DOHH2 (cell line): ENCODE measurements around the gene KCTD5.

Experiments used
- H3F3A ChIP-seq: fragments of 200-600 bp; sonication (generic), shearing (Covaris generic); 2 replicates; pipeline ENCODE4 v1.6.0; 2016; ENCODE audit warnings: antibody characterized with exemption, mild to moderate bottlenecking; ENCODE audit not compliant: control insufficient read depth, insufficient read depth
- H3K27ac ChIP-seq: fragments of 200-600 bp; sonication (generic); 2 replicates; pipeline ENCODE4 v1.5.1; 2014; ENCODE audit warnings: low read depth, mild to moderate bottlenecking, low read length, moderate library complexity
- H3K27me3 ChIP-seq: fragments of 200-600 bp; sonication (generic); 2 replicates; pipeline ENCODE4 v1.6.1; 2014; ENCODE audit warnings: mild to moderate bottlenecking, low read length, mixed read lengths; ENCODE audit not compliant: control insufficient read depth
- H3K36me3 ChIP-seq: fragments of 200-600 bp; sonication (generic); 2 replicates; pipeline ENCODE4 v1.6.1; 2014; ENCODE audit warnings: mild to moderate bottlenecking, low read length, moderate library complexity, mixed read lengths; ENCODE audit not compliant: control insufficient read depth
- H3K4me1 ChIP-seq: fragments of 200-600 bp; sonication (generic); 2 replicates; pipeline ENCODE4 v1.6.1; 2014; ENCODE audit warnings: mild to moderate bottlenecking, low read length, mixed read lengths; ENCODE audit not compliant: control insufficient read depth
- H3K4me2 ChIP-seq: fragments of 200-600 bp; sonication (generic); 2 replicates; pipeline ENCODE4 v1.6.0; 2014; ENCODE audit warnings: mild to moderate bottlenecking, low read length, moderate library complexity
- H3K4me3 ChIP-seq: fragments of 200-600 bp; sonication (generic); 2 replicates; pipeline ENCODE4 v1.5.1; 2014; ENCODE audit warnings: mild to moderate bottlenecking, low read length, mixed read lengths
- H3K79me2 ChIP-seq: fragments of 200-600 bp; sonication (generic); 2 replicates; pipeline ENCODE4 v1.6.1; 2014; ENCODE audit warnings: mild to moderate bottlenecking, low read length, mixed read lengths; ENCODE audit not compliant: control insufficient read depth
- H3K9me2 ChIP-seq: fragments of 200-600 bp; sonication (generic); replicated peaks from 2 replicates; pipeline ENCODE4 v1.6.1; 2014; ENCODE audit warnings: mild to moderate bottlenecking, low read length, mixed read lengths; ENCODE audit not compliant: control insufficient read depth
- H3K9me3 ChIP-seq: fragments of 200-600 bp; sonication (generic); 2 replicates; pipeline ENCODE4 v1.6.1; 2014; ENCODE audit warnings: antibody characterized with exemption, low read length, mixed read lengths; ENCODE audit not compliant: control insufficient read depth, insufficient read depth
- H4K20me1 ChIP-seq: fragments of 200-600 bp; sonication (generic); 2 replicates; pipeline ENCODE4 v1.6.0; 2014; ENCODE audit warnings: low read depth, mild to moderate bottlenecking, antibody characterized with exemption, low read length, moderate library complexity; ENCODE audit not compliant: control insufficient read depth, insufficient read depth
- EZH2phosphoT487 ChIP-seq: fragments of 200-600 bp; sonication (generic); IDR thresholded peaks from 2 replicates; pipeline ENCODE4 v1.6.1; 2017; ENCODE audit warnings: borderline replicate concordance, mild to moderate bottlenecking, antibody characterized with exemption, low read length, moderate library complexity, mixed read lengths
- TF ChIP-seq, protein P1 (sequence below): fragments of 200-600 bp; sonication (generic); IDR thresholded peaks from one replicate; pipeline ENCODE4 v1.5.1; 2014; ENCODE audit warnings: antibody characterized with exemption, mild to moderate bottlenecking, low read depth, low read length; ENCODE audit not compliant: poor library complexity, severe bottlenecking

KCTD5 gene

DNA sequence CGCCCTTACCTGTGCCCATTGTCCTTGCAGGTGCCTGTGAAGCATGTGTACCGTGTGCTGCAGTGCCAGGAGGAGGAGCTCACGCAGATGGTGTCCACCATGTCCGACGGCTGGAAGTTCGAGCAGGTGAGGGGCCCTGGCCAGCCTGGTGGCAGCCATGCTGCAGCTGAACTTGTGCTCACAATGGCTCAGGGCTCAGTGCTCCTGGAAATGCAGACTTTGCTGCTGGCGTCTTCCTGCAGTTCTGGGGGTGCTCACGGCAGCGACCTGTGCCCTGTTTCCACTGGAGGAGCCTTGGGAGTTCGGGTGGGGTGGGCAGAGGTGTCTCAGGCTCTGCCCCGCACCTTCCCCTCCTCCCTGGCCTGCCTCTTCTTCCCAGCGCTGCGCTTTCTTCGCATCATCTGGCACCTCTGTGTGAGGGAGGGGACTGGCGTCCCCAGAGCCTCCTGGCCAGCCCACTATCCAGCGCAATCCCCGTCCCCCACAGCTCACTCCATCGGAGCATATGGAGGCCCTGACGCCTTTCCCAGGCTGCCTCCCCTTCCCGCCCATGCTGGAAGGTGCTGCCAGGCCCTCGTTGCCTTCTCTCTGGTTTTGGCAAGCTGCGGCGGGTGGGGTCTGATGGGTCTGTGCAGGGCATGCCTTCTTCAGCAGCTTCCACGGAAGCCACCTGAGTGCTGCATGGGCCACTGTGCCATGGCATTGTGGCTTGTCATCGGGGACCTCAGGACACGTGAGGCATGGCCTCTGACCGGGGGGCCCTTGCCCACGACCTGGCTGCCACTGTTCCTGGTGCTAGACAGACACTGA lies 17.7 kb downstream of the KCTD5 start:
- Histone ChIP-seq H3K36me3 (peaks cover 9% of the 10 kb centered on the region; the same call in 1 of the 2 replicates), H3K4me2 (no peak overlapping the region), H3K9me3 (no peaks in the 10 kb centered on the region), H4K20me1 (no peaks in the 10 kb centered on the region), H3K4me3 (no peak overlapping the region), H3F3A (no peaks in the 10 kb centered on the region), H3K9me2 (no peaks in the 10 kb centered on the region), H3K79me2 (no peaks in the 10 kb centered on the region), H3K4me1 (no peaks in the 10 kb centered on the region), H3K27me3 (no peaks in the 10 kb centered on the region), H3K27ac (no peak overlapping the region)
- TF ChIP-seq EZH2phosphoT487 = no peak
- TF ChIP-seq, protein P1, sequence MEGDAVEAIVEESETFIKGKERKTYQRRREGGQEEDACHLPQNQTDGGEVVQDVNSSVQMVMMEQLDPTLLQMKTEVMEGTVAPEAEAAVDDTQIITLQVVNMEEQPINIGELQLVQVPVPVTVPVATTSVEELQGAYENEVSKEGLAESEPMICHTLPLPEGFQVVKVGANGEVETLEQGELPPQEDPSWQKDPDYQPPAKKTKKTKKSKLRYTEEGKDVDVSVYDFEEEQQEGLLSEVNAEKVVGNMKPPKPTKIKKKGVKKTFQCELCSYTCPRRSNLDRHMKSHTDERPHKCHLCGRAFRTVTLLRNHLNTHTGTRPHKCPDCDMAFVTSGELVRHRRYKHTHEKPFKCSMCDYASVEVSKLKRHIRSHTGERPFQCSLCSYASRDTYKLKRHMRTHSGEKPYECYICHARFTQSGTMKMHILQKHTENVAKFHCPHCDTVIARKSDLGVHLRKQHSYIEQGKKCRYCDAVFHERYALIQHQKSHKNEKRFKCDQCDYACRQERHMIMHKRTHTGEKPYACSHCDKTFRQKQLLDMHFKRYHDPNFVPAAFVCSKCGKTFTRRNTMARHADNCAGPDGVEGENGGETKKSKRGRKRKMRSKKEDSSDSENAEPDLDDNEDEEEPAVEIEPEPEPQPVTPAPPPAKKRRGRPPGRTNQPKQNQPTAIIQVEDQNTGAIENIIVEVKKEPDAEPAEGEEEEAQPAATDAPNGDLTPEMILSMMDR = no peak

DNA sequence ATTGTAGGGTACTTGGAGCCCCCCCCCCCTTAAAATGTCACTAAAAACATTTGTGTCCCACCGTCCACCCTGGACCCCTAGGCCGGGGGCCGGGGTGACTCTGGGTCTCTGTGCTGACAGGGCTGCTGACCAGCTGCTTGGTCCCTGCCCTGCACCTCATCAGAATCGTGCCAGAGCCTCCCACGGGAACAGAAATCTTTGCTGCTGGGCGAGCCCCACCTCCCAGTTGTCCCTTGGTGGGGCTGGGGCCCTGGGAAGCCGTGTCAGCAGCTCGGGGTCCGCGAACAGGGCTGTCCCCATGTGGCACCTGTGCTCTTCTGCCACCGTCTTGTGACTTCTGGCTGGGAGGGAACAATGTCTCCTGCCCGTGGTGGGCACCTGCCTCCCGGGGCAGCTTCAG lies 18.5 kb downstream of the KCTD5 start:
- H4K20me1 ChIP-seq = no peaks in the 10 kb centered on the region
- no peak overlapping the region for H3K4me3 ChIP-seq
- TF ChIP-seq, protein P1 = no peak
- TF ChIP-seq EZH2phosphoT487 = no peak
- no peaks in the 10 kb centered on the region for H3F3A ChIP-seq
- H3K36me3 ChIP-seq = peaks cover 9% of the 10 kb centered on the region; the same call in 1 of the 2 replicates
- no peaks in the 10 kb centered on the region for H3K4me1 ChIP-seq
- H3K79me2 ChIP-seq = no peaks in the 10 kb centered on the region
- H3K27me3 ChIP-seq = no peaks in the 10 kb centered on the region
- no peak overlapping the region for H3K27ac ChIP-seq
- H3K9me2 ChIP-seq = no peaks in the 10 kb centered on the region
- H3K4me2 ChIP-seq = no peak overlapping the region
- no peaks in the 10 kb centered on the region for H3K9me3 ChIP-seq

DNA sequence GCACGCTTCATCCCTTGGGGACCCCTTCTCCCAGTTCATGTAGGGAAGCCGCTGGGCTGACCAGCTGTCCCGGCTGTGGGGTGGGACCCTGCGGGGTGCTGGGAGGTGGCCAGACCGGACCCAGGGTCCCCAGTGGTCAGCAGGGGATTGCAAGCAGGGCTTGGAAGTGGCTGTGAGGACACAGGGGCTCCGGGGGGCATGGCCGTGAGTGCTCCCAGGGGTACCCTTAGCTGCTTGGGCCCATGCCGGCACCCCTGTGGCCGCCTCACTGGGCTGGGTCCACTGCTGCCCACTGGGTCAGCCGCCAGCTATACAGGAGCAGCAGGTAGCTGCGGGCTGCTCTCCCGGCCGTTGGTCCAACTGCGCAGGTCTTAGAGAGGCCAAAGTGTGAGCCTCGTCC lies 18.9 kb downstream of the KCTD5 start:
- Histone ChIP-seq H3K4me2 (no peak overlapping the region), H3K27me3 (no peaks in the 10 kb centered on the region), H3K79me2 (no peaks in the 10 kb centered on the region), H3K9me3 (no peaks in the 10 kb centered on the region), H3F3A (no peaks in the 10 kb centered on the region), H4K20me1 (no peaks in the 10 kb centered on the region), H3K27ac (no peak overlapping the region), H3K4me3 (no peak overlapping the region), H3K36me3 (peaks cover 9% of the 10 kb centered on the region; the same call in 1 of the 2 replicates), H3K4me1 (no peaks in the 10 kb centered on the region), H3K9me2 (no peaks in the 10 kb centered on the region)
- no peak for TF ChIP-seq EZH2phosphoT487
- TF ChIP-seq, protein P1 = no peak
